Measurements from ENCODE around the gene POLR3B. TPM values are rescaled to one million over a fixed set of nuclear protein-coding genes. Genes with fewer than 3 reads are reported as not detected.

Gene POLR3B
- total RNA-seq, 1 donor from 2014 or later = 7.3 TPM

- no peaks in the 10 kb centered on the region for H3K9me3 Mint-ChIP-seq
- H3K27me3 Mint-ChIP-seq = no peaks in the 10 kb centered on the region
- no peak overlapping the region for H3K27ac Mint-ChIP-seq
- TF ChIP-seq, protein P1, sequence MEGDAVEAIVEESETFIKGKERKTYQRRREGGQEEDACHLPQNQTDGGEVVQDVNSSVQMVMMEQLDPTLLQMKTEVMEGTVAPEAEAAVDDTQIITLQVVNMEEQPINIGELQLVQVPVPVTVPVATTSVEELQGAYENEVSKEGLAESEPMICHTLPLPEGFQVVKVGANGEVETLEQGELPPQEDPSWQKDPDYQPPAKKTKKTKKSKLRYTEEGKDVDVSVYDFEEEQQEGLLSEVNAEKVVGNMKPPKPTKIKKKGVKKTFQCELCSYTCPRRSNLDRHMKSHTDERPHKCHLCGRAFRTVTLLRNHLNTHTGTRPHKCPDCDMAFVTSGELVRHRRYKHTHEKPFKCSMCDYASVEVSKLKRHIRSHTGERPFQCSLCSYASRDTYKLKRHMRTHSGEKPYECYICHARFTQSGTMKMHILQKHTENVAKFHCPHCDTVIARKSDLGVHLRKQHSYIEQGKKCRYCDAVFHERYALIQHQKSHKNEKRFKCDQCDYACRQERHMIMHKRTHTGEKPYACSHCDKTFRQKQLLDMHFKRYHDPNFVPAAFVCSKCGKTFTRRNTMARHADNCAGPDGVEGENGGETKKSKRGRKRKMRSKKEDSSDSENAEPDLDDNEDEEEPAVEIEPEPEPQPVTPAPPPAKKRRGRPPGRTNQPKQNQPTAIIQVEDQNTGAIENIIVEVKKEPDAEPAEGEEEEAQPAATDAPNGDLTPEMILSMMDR (IDR thresholded peaks at IDR 0.05) = no peak
- peaks cover 12% of the 10 kb centered on the region for H3K36me3 Mint-ChIP-seq (ENCODE audit: low read depth)
- POLR2A ChIA-PET = no interaction called here
- ATAC-seq (ENCODE audit: low read depth) (no peak), DNase-seq (no peak)
- CTCF ChIA-PET = no interaction called here
- intact Hi-C loops (cut with micrococcal nuclease) = no loop called here
- no peak overlapping the region for H3K4me3 Mint-ChIP-seq
- peaks cover 8% of the 10 kb centered on the region for H3K4me1 Mint-ChIP-seq
These were observed 4.4 kb upstream of the POLR3B start for GRCh38 chr12:106353175-106353574.

DNA sequence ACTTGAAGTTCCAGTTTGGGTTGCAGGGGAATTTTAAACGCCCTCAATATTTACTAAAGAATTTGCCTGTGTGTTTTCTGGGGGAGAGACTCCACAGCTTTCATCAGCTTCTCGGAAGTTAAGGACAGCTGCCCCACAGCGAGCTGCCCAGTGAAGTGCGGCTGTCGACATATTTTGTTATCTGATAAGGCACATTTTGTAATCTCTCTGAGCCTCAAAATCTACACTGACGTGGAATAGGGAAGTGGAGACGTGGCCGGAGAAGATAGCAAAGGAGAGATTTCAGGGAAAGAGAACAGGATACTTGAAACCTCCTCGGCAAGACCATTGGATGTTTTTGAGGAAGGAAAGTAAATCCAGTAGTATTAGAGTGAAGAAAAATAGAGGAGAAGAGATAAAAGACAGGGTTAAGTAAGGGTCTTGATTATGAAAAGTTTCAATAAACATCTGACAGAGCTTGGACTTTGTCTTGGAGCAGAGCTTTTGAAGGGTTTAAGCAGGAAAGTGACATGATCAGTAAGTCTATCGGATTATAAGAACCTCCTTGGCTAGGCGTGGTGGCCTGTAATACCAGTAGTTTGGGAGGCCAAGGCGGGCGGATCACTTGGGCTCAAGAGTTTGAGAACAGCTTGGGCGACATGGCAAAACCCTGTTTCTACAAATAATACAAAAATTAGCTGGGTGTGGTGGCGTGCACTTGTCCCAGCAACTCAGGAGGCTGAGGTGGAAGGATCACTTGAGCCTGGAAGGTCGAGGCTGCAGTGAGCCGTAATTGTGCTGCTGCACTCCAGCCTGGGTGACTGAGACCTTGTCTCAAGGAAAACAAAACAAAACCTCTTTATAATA, 1.1 kb downstream of the POLR3B start:
- peak overlapping the region; percentile 95 for H3K4me3 Mint-ChIP-seq
- CTCF ChIA-PET = interaction anchor here (1.0 to 2.9 kb wide), 10 partner anchors 10 to 561 kb away, joined by 3 to 25 read pairs (median 6); no protein-coding TSS in a partner anchor
- intact Hi-C loops (cut with micrococcal nuclease) = loop anchor here (1.0 to 5.0 kb wide), 2 partner anchors 416 to 1404 kb away; partner anchors contain the start of genes PRDM4 and RIC8B
- H3K9me3 Mint-ChIP-seq = no peaks in the 10 kb centered on the region
- peaks cover 16% of the 10 kb centered on the region for H3K4me1 Mint-ChIP-seq
- peaks cover 5% of the 10 kb centered on the region for H3K36me3 Mint-ChIP-seq (ENCODE audit: low read depth)
- TF ChIP-seq, protein P1 (IDR thresholded peaks at IDR 0.05) = no peak
- ATAC-seq (ENCODE audit: low read depth) (no peak), DNase-seq (no peak)
- H3K27ac Mint-ChIP-seq = peak overlapping the region; percentile 92
- POLR2A ChIA-PET = interaction anchor here (0.6 to 2.6 kb wide), 10 partner anchors 53 to 735 kb away, joined by 3 to 36 read pairs (median 5); partner anchors contain the start of genes CRY1, MTERF2, TCP11L2 and TMEM263
- no peaks in the 10 kb centered on the region for H3K27me3 Mint-ChIP-seq

- TF ChIP-seq, protein P1 (IDR thresholded peaks at IDR 0.05) = no peak
These were observed 2.3 kb downstream of the POLR3B start for GRCh38 chr12:106359646-106360399.

GRCh38 chr12:106360400-106360994, 2.9 kb downstream of the POLR3B start:
- TF ChIP-seq, protein P1 (IDR thresholded peaks at IDR 0.05) = no peak
- ChIA-PET POLR2A (no interaction called here), CTCF (no interaction called here)
- Mint-ChIP-seq H3K9me3 (no peaks in the 10 kb centered on the region), H3K36me3 (ENCODE audit: low read depth) (peaks cover 9% of the 10 kb centered on the region), H3K4me3 (no peak overlapping the region), H3K4me1 (peaks cover 16% of the 10 kb centered on the region), H3K27me3 (no peaks in the 10 kb centered on the region), H3K27ac (no peak overlapping the region)
- intact Hi-C loops (cut with micrococcal nuclease) = no loop called here
- no peak for ATAC-seq (ENCODE audit: low read depth)
- DNase-seq = no peak

More at GRCh38 chr12:106359646-106360399, 2.3 kb downstream of the POLR3B start:
- Mint-ChIP-seq H3K27ac (no peak overlapping the region), H3K9me3 (no peaks in the 10 kb centered on the region), H3K4me3 (no peak overlapping the region), H3K4me1 (peaks cover 16% of the 10 kb centered on the region), H3K36me3 (ENCODE audit: low read depth) (peaks cover 9% of the 10 kb centered on the region), H3K27me3 (no peaks in the 10 kb centered on the region)
- intact Hi-C loops (cut with micrococcal nuclease) = loop anchor here (5.0 kb wide), 1 partner anchor 1402 kb away; the partner anchor contains the start of gene PRDM4
- DNase-seq = no peak
- no peak for ATAC-seq (ENCODE audit: low read depth)
- ChIA-PET POLR2A (no interaction called here), CTCF (no interaction called here)

All from activated B cell treated with CpG ODN at 0.5 μM for 24 hours (primary cell).